IPS DF 4.7 (cell line): Measurements from ENCODE around the gene TTC3.
"Not testable (repeated sequence)": the region's sequence is repeated elsewhere in the genome, so short reads cannot be mapped to it uniquely, and the experiment has no call there.

Experiments used
- DNase-seq: peaks from one replicate; pipeline ENCODE4 v3.0.0-alpha.2; 2013; ENCODE audit warnings: low spot score; ENCODE audit errors: extremely low read depth

TTC3 gene

GRCh38 chr21:37088186-37088735 lies 15.2 kb downstream of the TTC3 start:
- no peak for DNase-seq

- no peak for DNase-seq
Measured at GRCh38 chr21:37093977-37094376, 20.9 kb downstream of the TTC3 start.

GRCh38 chr21:37095821-37096220 lies 22.8 kb downstream of the TTC3 start:
- no peak for DNase-seq

- no peak for DNase-seq
Measured at GRCh38 chr21:37098751-37099150, 25.7 kb downstream of the TTC3 start.

GRCh38 chr21:37100316-37100715 lies 27.3 kb downstream of the TTC3 start:
- DNase-seq = no peak

- no peak for DNase-seq
Measured at GRCh38 chr21:37101384-37101783, 28.3 kb downstream of the TTC3 start.

- not testable (repeated sequence) for DNase-seq
Measured at GRCh38 chr21:37102746-37103145, 29.7 kb downstream of the TTC3 start.

- DNase-seq = no peak
Measured at GRCh38 chr21:37106998-37107397, 33.9 kb downstream of the TTC3 start.

- not testable (repeated sequence) for DNase-seq
Measured at GRCh38 chr21:37111029-37111428, 38.0 kb downstream of the TTC3 start.

GRCh38 chr21:37114301-37114700 lies 41.2 kb downstream of the TTC3 start:
- not testable (repeated sequence) for DNase-seq

- DNase-seq = not testable (repeated sequence)
Measured at GRCh38 chr21:37116459-37116858, 43.4 kb downstream of the TTC3 start.

GRCh38 chr21:37117204-37117603 lies 44.1 kb downstream of the TTC3 start:
- no peak for DNase-seq

- DNase-seq = no peak
Measured at GRCh38 chr21:37118187-37118826, 45.3 kb downstream of the TTC3 start.

- DNase-seq = no peak
Measured at GRCh38 chr21:37119421-37120218, 46.6 kb downstream of the TTC3 start.

- DNase-seq = no peak
Measured at GRCh38 chr21:37128076-37128475, 55.0 kb downstream of the TTC3 start.

GRCh38 chr21:37130971-37131370 lies 57.9 kb downstream of the TTC3 start:
- DNase-seq = no peak

- no peak for DNase-seq
Measured at GRCh38 chr21:37136261-37136660, 63.2 kb downstream of the TTC3 start.

- DNase-seq = no peak
Measured at GRCh38 chr21:37136744-37137143, 63.7 kb downstream of the TTC3 start.

GRCh38 chr21:37139154-37139553 lies 66.1 kb downstream of the TTC3 start:
- DNase-seq = no peak

GRCh38 chr21:37139902-37140301 lies 66.8 kb downstream of the TTC3 start:
- no peak for DNase-seq

- not testable (repeated sequence) for DNase-seq
Measured at GRCh38 chr21:37143392-37143791, 70.3 kb downstream of the TTC3 start.

GRCh38 chr21:37145635-37146111 lies 72.6 kb downstream of the TTC3 start:
- no peak for DNase-seq
